Stimulated activated memory B cell treated with anti-CD40 and anti-IgM and Interleukin-4, amounts not matched to agents 10 μg/mL and 1 μg/mL and 100 μg/mL, for 72 hours (primary cell): ENCODE data around the gene FAM180B.
A peak's percentile ranks its signal among the peaks of the same experiment; 100 is the strongest.
"Not testable (repeated sequence)": the region's sequence is repeated elsewhere in the genome, so short reads cannot be mapped to it uniquely, and the experiment has no call there.

Experiments used
- ATAC-seq: fragments of 150-1000 bp; cut with Tn5 transposase; 2 replicates; pipeline ENCODE4 v1.10.0; 2021
- H3K27ac Mint-ChIP-seq: one replicate; pipeline ENCODE4 v1.8.0; 2022; ENCODE audit warnings: mild to moderate bottlenecking, mixed read lengths
- H3K27me3 Mint-ChIP-seq: one replicate; pipeline ENCODE4 v1.8.0; 2022; ENCODE audit warnings: mixed read lengths
- H3K36me3 Mint-ChIP-seq: one replicate; pipeline ENCODE4 v1.8.0; 2022; ENCODE audit warnings: mixed read lengths
- H3K4me1 Mint-ChIP-seq: one replicate; pipeline ENCODE4 v1.8.0; 2022; ENCODE audit warnings: mixed read lengths
- H3K4me3 Mint-ChIP-seq: one replicate; pipeline ENCODE4 v1.8.0; 2022; ENCODE audit warnings: mild to moderate bottlenecking, moderate library complexity, mixed read lengths
- H3K9me3 Mint-ChIP-seq: one replicate; pipeline ENCODE4 v1.8.0; 2022; ENCODE audit warnings: mixed read lengths

The FAM180B gene

GRCh38 chr11:47586098-47586855 lies at the start of gene FAM180B:
FAM180B (plus strand) TSS chr11:47586678; CDS start chr11:47586769, 91 bp downstream.
- Mint-ChIP-seq H3K36me3 (peaks cover 38% of the 10 kb centered on the region), H3K4me1 (no peaks in the 10 kb centered on the region), H3K4me3 (no peak within 1 kb of the TSS), H3K27ac (no peak within 1 kb of the TSS), H3K27me3 (no peaks in the 10 kb centered on the region), H3K9me3 (no peaks in the 10 kb centered on the region)
- no peak for ATAC-seq

- H3K4me1 Mint-ChIP-seq = peaks cover 52% of the 10 kb centered on the region
- H3K27me3 Mint-ChIP-seq = no peaks in the 10 kb centered on the region
- H3K27ac Mint-ChIP-seq = no peak overlapping the region
- no peaks in the 10 kb centered on the region for H3K9me3 Mint-ChIP-seq
- no peak for ATAC-seq
- peaks cover 20% of the 10 kb centered on the region for H3K36me3 Mint-ChIP-seq
- no peak overlapping the region for H3K4me3 Mint-ChIP-seq
Measured at GRCh38 chr11:47536915-47537314, 49.6 kb upstream of the FAM180B start.

- peak overlapping the region; percentile 39 for H3K27ac Mint-ChIP-seq
- peaks cover 62% of the 10 kb centered on the region for H3K4me1 Mint-ChIP-seq
- H3K27me3 Mint-ChIP-seq = no peaks in the 10 kb centered on the region
- ATAC-seq = no peak
- no peaks in the 10 kb centered on the region for H3K9me3 Mint-ChIP-seq
- no peak overlapping the region for H3K4me3 Mint-ChIP-seq
- H3K36me3 Mint-ChIP-seq = peaks cover 20% of the 10 kb centered on the region
Measured at GRCh38 chr11:47538741-47539565, 47.5 kb upstream of the FAM180B start.

GRCh38 chr11:47539681-47540039 lies 46.8 kb upstream of the FAM180B start:
- Mint-ChIP-seq H3K27ac (peak overlapping the region; percentile 48), H3K9me3 (no peaks in the 10 kb centered on the region), H3K4me1 (peaks cover 69% of the 10 kb centered on the region), H3K36me3 (peaks cover 20% of the 10 kb centered on the region), H3K4me3 (no peak overlapping the region), H3K27me3 (no peaks in the 10 kb centered on the region)
- ATAC-seq = no peak

GRCh38 chr11:47541070-47541469 lies 45.4 kb upstream of the FAM180B start:
- ATAC-seq = no peak
- H3K4me1 Mint-ChIP-seq = peaks cover 65% of the 10 kb centered on the region
- H3K27ac Mint-ChIP-seq = peak overlapping the region; percentile 48
- H3K27me3 Mint-ChIP-seq = no peaks in the 10 kb centered on the region
- no peaks in the 10 kb centered on the region for H3K9me3 Mint-ChIP-seq
- no peak overlapping the region for H3K4me3 Mint-ChIP-seq
- H3K36me3 Mint-ChIP-seq = peaks cover 18% of the 10 kb centered on the region

- no peak for ATAC-seq
- H3K27ac Mint-ChIP-seq = no peak overlapping the region
- H3K4me1 Mint-ChIP-seq = peaks cover 64% of the 10 kb centered on the region
- H3K36me3 Mint-ChIP-seq = peaks cover 21% of the 10 kb centered on the region
- no peaks in the 10 kb centered on the region for H3K27me3 Mint-ChIP-seq
- H3K9me3 Mint-ChIP-seq = no peaks in the 10 kb centered on the region
- no peak overlapping the region for H3K4me3 Mint-ChIP-seq
Measured at GRCh38 chr11:47545298-47545697, 41.2 kb upstream of the FAM180B start.

GRCh38 chr11:47546274-47546673 lies 40.2 kb upstream of the FAM180B start:
- H3K27me3 Mint-ChIP-seq, H3K4me3 Mint-ChIP-seq, ATAC-seq, H3K27ac Mint-ChIP-seq, H3K9me3 Mint-ChIP-seq: not testable (repeated sequence)
- Mint-ChIP-seq H3K36me3 (peaks cover 12% of the 10 kb centered on the region), H3K4me1 (peaks cover 64% of the 10 kb centered on the region)

GRCh38 chr11:47550288-47551047 lies 36.0 kb upstream of the FAM180B start:
- peaks cover 21% of the 10 kb centered on the region for H3K36me3 Mint-ChIP-seq
- H3K27me3 Mint-ChIP-seq = no peaks in the 10 kb centered on the region
- peak overlapping the region; percentile 100 for H3K27ac Mint-ChIP-seq
- no peak for ATAC-seq
- peak overlapping the region; percentile 99 for H3K4me3 Mint-ChIP-seq
- peaks cover 55% of the 10 kb centered on the region for H3K4me1 Mint-ChIP-seq
- H3K9me3 Mint-ChIP-seq = no peaks in the 10 kb centered on the region

- Mint-ChIP-seq H3K4me1 (peaks cover 55% of the 10 kb centered on the region), H3K27ac (peak overlapping the region; percentile 100), H3K4me3 (peak overlapping the region; percentile 99), H3K27me3 (no peaks in the 10 kb centered on the region), H3K36me3 (peaks cover 22% of the 10 kb centered on the region), H3K9me3 (no peaks in the 10 kb centered on the region)
- ATAC-seq = no peak
Measured at GRCh38 chr11:47551086-47551485, 35.4 kb upstream of the FAM180B start.

GRCh38 chr11:47552056-47552565 lies 34.4 kb upstream of the FAM180B start:
- Mint-ChIP-seq H3K27ac (peak overlapping the region; percentile 100), H3K9me3 (no peaks in the 10 kb centered on the region), H3K4me3 (peak overlapping the region; percentile 99), H3K36me3 (peaks cover 22% of the 10 kb centered on the region), H3K4me1 (peaks cover 52% of the 10 kb centered on the region), H3K27me3 (no peaks in the 10 kb centered on the region)
- peak; percentile 1 for ATAC-seq

- H3K9me3 Mint-ChIP-seq = no peaks in the 10 kb centered on the region
- peaks cover 45% of the 10 kb centered on the region for H3K4me1 Mint-ChIP-seq
- no peaks in the 10 kb centered on the region for H3K27me3 Mint-ChIP-seq
- peaks cover 22% of the 10 kb centered on the region for H3K36me3 Mint-ChIP-seq
- ATAC-seq = peak; percentile 98
- peak within 1 kb of the TSS; percentile 99 for H3K4me3 Mint-ChIP-seq
- H3K27ac Mint-ChIP-seq = peak within 1 kb of the TSS; percentile 100
Measured at GRCh38 chr11:47552566-47553405, 33.7 kb upstream of the FAM180B start, which contains the start of gene CELF1. CELF1 (minus strand) TSS chr11:47553132; CDS start chr11:47499523, 53,609 bp downstream.

- Mint-ChIP-seq H3K27ac (peak overlapping the region; percentile 100), H3K27me3 (no peaks in the 10 kb centered on the region), H3K9me3 (no peaks in the 10 kb centered on the region), H3K4me3 (peak overlapping the region; percentile 99), H3K4me1 (peaks cover 39% of the 10 kb centered on the region), H3K36me3 (peaks cover 18% of the 10 kb centered on the region)
- peak; percentile 50 for ATAC-seq
Measured at GRCh38 chr11:47553406-47553743, 33.1 kb upstream of the FAM180B start.

GRCh38 chr11:47557004-47557403 lies 29.5 kb upstream of the FAM180B start:
- not testable (repeated sequence) for ATAC-seq, H3K27ac Mint-ChIP-seq, H3K27me3 Mint-ChIP-seq, H3K9me3 Mint-ChIP-seq, H3K4me3 Mint-ChIP-seq
- peaks cover 13% of the 10 kb centered on the region for H3K4me1 Mint-ChIP-seq
- H3K36me3 Mint-ChIP-seq = peaks cover 11% of the 10 kb centered on the region

GRCh38 chr11:47558695-47559094 lies 27.8 kb upstream of the FAM180B start:
- H3K9me3 Mint-ChIP-seq = no peaks in the 10 kb centered on the region
- no peak for ATAC-seq
- no peak overlapping the region for H3K4me3 Mint-ChIP-seq
- peaks cover under 1% of the 10 kb centered on the region for H3K4me1 Mint-ChIP-seq
- no peak overlapping the region for H3K27ac Mint-ChIP-seq
- H3K27me3 Mint-ChIP-seq = no peaks in the 10 kb centered on the region
- H3K36me3 Mint-ChIP-seq = peaks cover 5% of the 10 kb centered on the region
